GM23248 (cell line): ENCODE measurements around the gene PTPRN2. TPM values are rescaled to one million over a fixed set of nuclear protein-coding genes. Genes with fewer than 3 reads are reported as not detected.

Experiments used
- DNase-seq: peaks from one replicate; pipeline ENCODE4 v3.0.0-alpha.2; 2015
- H2AFZ ChIP-seq: fragments of 200-600 bp; sonication (generic); 2 replicates; pipeline ENCODE4 v1.6.1; 2016; ENCODE audit warnings: antibody characterized with exemption
- H3F3A ChIP-seq: fragments of 200-600 bp; sonication (generic); 2 replicates; pipeline ENCODE4 v1.6.1; 2016; ENCODE audit warnings: mild to moderate bottlenecking, antibody characterized with exemption, mixed run types; ENCODE audit not compliant: insufficient read depth
- H3K27ac ChIP-seq: fragments of 200-600 bp; sonication (generic); 2 replicates; pipeline ENCODE4 v1.5.1; 2016; ENCODE audit warnings: mild to moderate bottlenecking
- H3K27me3 ChIP-seq: fragments of 200-600 bp; sonication (generic); replicated peaks from 2 replicates; pipeline ENCODE4 v1.6.1; 2016; ENCODE audit warnings: mild to moderate bottlenecking; ENCODE audit not compliant: insufficient read depth
- H3K36me3 ChIP-seq: fragments of 200-600 bp; sonication (generic); 2 replicates; pipeline ENCODE4 v1.6.1; 2016; ENCODE audit warnings: low read depth, mild to moderate bottlenecking
- H3K4me1 ChIP-seq: fragments of 200-600 bp; sonication (generic); 2 replicates; pipeline ENCODE4 v1.6.1; 2016; ENCODE audit warnings: mild to moderate bottlenecking; ENCODE audit not compliant: insufficient read depth
- H3K4me2 ChIP-seq: fragments of 200-600 bp; sonication (generic); one replicate; pipeline ENCODE4 v1.6.1; 2016; ENCODE audit warnings: mild to moderate bottlenecking; ENCODE audit not compliant: unreplicated experiment
- H3K4me3 ChIP-seq: fragments of 200-600 bp; sonication (generic); 2 replicates; pipeline ENCODE4 v1.5.1; 2016; ENCODE audit warnings: mild to moderate bottlenecking
- H3K79me2 ChIP-seq: fragments of 200-600 bp; sonication (generic); 2 replicates; pipeline ENCODE4 v1.6.1; 2016; ENCODE audit warnings: mild to moderate bottlenecking; ENCODE audit not compliant: insufficient read depth
- H3K9ac ChIP-seq: fragments of 200-600 bp; sonication (generic); 2 replicates; pipeline ENCODE4 v1.6.1; 2016; ENCODE audit warnings: mild to moderate bottlenecking
- H3K9me2 ChIP-seq: fragments of 200-600 bp; sonication (generic); 2 replicates; pipeline ENCODE4 v1.6.1; 2016; ENCODE audit warnings: mixed run types, mild to moderate bottlenecking, moderate library complexity; ENCODE audit not compliant: insufficient read depth
- H3K9me3 ChIP-seq: fragments of 200-600 bp; sonication (generic); one replicate; pipeline ENCODE4 v1.6.1; 2017; ENCODE audit warnings: low read depth
- H4K20me1 ChIP-seq: fragments of 200-600 bp; sonication (generic); 2 replicates; pipeline ENCODE4 v1.6.0; 2016; ENCODE audit not compliant: insufficient read depth
- EZH2 ChIP-seq: fragments of 200-600 bp; sonication (generic); IDR thresholded peaks from 2 replicates; pipeline ENCODE4 v1.6.1; 2018; ENCODE audit warnings: antibody characterized with exemption, mild to moderate bottlenecking; ENCODE audit not compliant: insufficient read depth, poor library complexity, severe bottlenecking
- EZH2phosphoT487 ChIP-seq: fragments of 200-600 bp; sonication (generic); IDR thresholded peaks from 2 replicates; pipeline ENCODE4 v1.6.1; 2018; ENCODE audit warnings: antibody characterized with exemption, moderate library complexity, mild to moderate bottlenecking, low read depth; ENCODE audit not compliant: insufficient read depth
- WGBS, 2 experiments: methylation state at CpG; one replicate each; pipeline ENCODE4 v1.1.6; 2015 to 2017; ENCODE audit warnings: low lambda C conversion rate in 2 of 2, low coverage in 1 of 2; ENCODE audit errors: missing lambda C conversion rate in 2 of 2; 5-methylcytosine and 5-hydroxymethylcytosine counted together
- in situ Hi-C: fragments of 300-500 bp; cut with MboI; formaldehyde crosslinking; loops from 2 replicates; pipeline ENCODE4 v1.15.0; 2020
- polyA plus RNA-seq: library from polyadenylated mRNA; unstranded; fragments of >200 nt; fragmentation: Nextera tagmentation; extraction: Ambion mirVana; gene quantifications from 2 replicates; pipeline ENCODE4 v1.2.1, GENCODE V29; 2016
- total RNA-seq: library from RNA; depleted of rRNA; stranded (reverse); fragments of >200 nt; shearing (Covaris generic); gene quantifications from 2 replicates; pipeline ENCODE4 v1.2.3, GENCODE V29; 2014

Gene PTPRN2
- total and polyA plus RNA-seq, 2 experiments from 2014 or later, result 0.13 TPM; not detected in 1

DNA sequence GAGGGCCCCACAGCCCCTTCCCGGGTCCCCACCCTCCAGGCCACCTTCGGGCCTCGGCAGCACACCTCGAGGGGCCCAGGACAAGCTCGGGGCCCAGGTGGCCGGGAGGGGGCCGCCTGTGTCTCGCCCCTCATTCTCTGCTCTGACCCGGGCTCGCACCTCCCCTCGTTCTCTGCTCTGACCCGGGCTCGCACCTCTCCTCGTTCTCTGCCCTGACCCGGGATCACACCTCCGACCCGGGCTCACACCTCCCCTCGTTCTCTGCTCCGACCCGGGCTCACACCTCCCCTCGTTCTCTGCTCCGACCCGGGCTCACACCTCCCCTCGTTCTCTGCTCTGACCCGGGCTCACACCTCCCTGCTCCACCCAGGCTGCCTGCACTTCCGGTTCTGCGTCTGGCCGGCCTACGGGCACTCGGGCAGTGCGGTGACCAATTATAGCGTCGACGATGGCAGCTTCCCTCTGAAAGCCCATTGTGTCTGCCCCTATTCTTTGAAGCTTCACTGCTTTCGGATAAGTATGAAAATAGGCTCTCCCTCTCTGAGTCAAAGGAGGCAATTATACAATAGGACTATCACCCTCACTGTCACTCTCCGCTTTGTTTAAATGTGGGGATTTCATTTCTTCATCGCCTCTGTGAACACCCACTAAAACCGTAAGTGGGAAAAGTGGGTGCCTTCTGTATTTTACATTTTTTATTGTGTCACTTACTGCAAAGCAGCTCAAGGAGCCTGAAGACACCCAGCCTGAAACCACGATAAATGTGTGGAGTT is 793.5 kb downstream of the PTPRN2 start:
- Histone ChIP-seq H3K4me3 (no peak overlapping the region), H3K9ac (no peak overlapping the region), H3F3A (no peaks in the 10 kb centered on the region), H3K27ac (no peak overlapping the region), H2AFZ (no peak overlapping the region), H3K79me2 (no peaks in the 10 kb centered on the region), H3K27me3 (no peaks in the 10 kb centered on the region), H3K9me2 (no peaks in the 10 kb centered on the region), H3K4me1 (no peaks in the 10 kb centered on the region), H4K20me1 (no peaks in the 10 kb centered on the region), H3K36me3 (no peaks in the 10 kb centered on the region), H3K9me3 (no peaks in the 10 kb centered on the region), H3K4me2 (no peak overlapping the region)
- in situ Hi-C loops, result no loop called here
- WGBS, 2 experiments, result 47 to 52% methylated on average over 36 to 39 of the region's 39 CpGs
- TF ChIP-seq EZH2 (no peak), EZH2phosphoT487 (no peak)
- DNase-seq, result no peak

DNA sequence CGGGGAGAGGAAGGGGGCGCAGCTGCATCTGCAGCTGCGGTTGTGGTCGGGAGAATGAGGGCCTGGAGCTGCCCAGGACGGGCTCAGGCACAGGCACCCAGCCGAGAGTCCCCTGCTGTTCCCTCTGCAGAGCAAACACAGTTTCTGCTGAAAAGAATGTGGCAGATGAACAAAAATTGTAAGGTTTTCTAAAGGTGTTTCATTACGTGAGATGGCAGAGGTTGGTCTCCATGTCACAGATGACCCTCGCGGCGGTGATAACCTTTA is 794.6 kb downstream of the PTPRN2 start:
- no peaks in the 10 kb centered on the region for H3K79me2 ChIP-seq
- no peak overlapping the region for H3K4me2 ChIP-seq
- H2AFZ ChIP-seq, result no peak overlapping the region
- no peaks in the 10 kb centered on the region for H3K4me1 ChIP-seq
- 16 to 22% methylated on average over 10 of the region's 10 CpGs for WGBS, 2 experiments
- H3K36me3 ChIP-seq, result no peaks in the 10 kb centered on the region
- H4K20me1 ChIP-seq, result no peaks in the 10 kb centered on the region
- no peaks in the 10 kb centered on the region for H3F3A ChIP-seq
- DNase-seq, result no peak
- no peaks in the 10 kb centered on the region for H3K9me2 ChIP-seq
- no peak overlapping the region for H3K4me3 ChIP-seq
- no peaks in the 10 kb centered on the region for H3K9me3 ChIP-seq
- no peak overlapping the region for H3K9ac ChIP-seq
- TF ChIP-seq EZH2phosphoT487 (no peak), EZH2 (no peak)
- in situ Hi-C loops, result no loop called here
- H3K27ac ChIP-seq, result no peak overlapping the region
- no peaks in the 10 kb centered on the region for H3K27me3 ChIP-seq

DNA sequence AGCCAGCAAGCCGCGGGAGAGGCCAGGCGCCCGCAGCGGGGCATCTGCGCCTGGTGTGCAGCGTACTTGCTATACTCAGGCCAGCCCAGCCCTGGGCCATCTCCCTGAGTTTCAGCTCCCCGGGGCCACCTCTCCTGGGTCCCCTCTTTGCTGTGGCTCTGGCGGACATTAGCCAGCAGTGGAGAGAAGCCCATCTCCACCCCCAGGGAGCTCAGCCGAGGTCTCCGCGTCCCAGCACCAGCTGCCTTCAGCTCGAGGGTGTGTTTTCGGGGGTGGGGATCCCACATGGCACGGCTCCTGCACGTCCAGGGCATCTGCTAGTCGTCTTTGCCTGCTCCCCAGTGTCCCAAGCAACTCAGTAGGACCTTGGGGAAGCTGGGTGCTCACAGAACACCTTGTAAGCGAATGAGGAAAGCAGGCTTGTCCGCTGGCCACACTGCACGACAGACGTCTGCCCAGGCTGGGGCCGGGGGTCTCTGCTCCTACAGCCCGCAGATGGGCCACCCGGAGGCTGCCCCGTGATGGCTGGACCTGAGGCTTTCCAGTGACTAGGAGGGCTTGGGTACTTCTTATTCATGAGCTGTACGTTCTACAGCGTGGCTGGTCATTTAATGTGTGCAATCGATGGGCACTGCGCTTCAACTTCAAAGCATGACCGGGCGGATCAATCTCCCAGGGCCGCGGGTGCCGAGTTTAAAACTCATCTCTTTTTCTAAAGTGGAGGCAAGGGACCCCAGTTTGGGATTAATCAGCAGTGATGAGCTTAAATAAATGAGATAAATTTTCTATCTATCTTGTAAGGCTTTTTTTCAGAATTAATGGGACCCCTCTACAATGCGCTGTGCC is 795.2 kb downstream of the PTPRN2 start:
- no peak for DNase-seq
- no peak overlapping the region for H3K4me3 ChIP-seq
- in situ Hi-C loops, result no loop called here
- no peak overlapping the region for H2AFZ ChIP-seq
- TF ChIP-seq EZH2phosphoT487, result no peak
- TF ChIP-seq EZH2, result no peak
- H3F3A ChIP-seq, result no peaks in the 10 kb centered on the region
- no peak overlapping the region for H3K27ac ChIP-seq
- H3K79me2 ChIP-seq, result no peaks in the 10 kb centered on the region
- H3K4me2 ChIP-seq, result no peak overlapping the region
- no peak overlapping the region for H3K9ac ChIP-seq
- H3K36me3 ChIP-seq, result no peaks in the 10 kb centered on the region
- no peaks in the 10 kb centered on the region for H3K4me1 ChIP-seq
- no peaks in the 10 kb centered on the region for H3K9me3 ChIP-seq
- 44 to 45% methylated on average over 33 to 34 of the region's 35 CpGs for WGBS, 2 experiments
- no peaks in the 10 kb centered on the region for H4K20me1 ChIP-seq
- no peaks in the 10 kb centered on the region for H3K27me3 ChIP-seq
- H3K9me2 ChIP-seq, result no peaks in the 10 kb centered on the region

DNA sequence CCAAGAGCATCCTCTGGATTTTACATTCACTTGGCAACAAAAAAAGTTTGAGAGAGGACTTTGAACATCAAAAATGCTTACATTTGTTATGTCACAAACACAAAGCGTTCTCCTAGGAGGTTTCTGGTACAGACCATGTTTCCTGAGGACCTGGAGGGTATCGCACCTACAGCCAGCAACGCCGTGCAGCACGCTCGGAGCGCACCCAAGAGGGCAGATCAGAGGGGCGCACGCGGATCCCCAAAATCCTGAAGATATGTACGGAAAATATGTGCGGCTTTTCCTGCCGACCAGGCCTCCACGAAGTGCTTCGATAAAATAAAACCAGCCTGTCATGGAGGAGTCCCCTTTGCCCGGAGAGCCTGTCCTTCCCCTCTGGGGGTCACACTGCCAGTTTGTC is 796.0 kb downstream of the PTPRN2 start:
- Histone ChIP-seq H4K20me1 (no peaks in the 10 kb centered on the region), H2AFZ (no peak overlapping the region), H3K4me1 (no peaks in the 10 kb centered on the region), H3K4me3 (no peak overlapping the region), H3K79me2 (no peaks in the 10 kb centered on the region), H3K9me3 (no peaks in the 10 kb centered on the region), H3F3A (no peaks in the 10 kb centered on the region), H3K27ac (no peak overlapping the region), H3K9ac (no peak overlapping the region), H3K4me2 (no peak overlapping the region), H3K9me2 (no peaks in the 10 kb centered on the region), H3K27me3 (no peaks in the 10 kb centered on the region), H3K36me3 (no peaks in the 10 kb centered on the region)
- no peak for DNase-seq
- TF ChIP-seq EZH2, result no peak
- TF ChIP-seq EZH2phosphoT487, result no peak
- WGBS, 2 experiments, result 65 to 71% methylated on average over 16 of the region's 16 CpGs
- in situ Hi-C loops, result no loop called here
